Thyroid gland (tissue), 4 donors: ENCODE results near the gene UMODL1. TPM values are rescaled to one million over a fixed set of nuclear protein-coding genes. Genes with fewer than 3 reads are reported as not detected.
"Not testable (repeated sequence)": the region's sequence is repeated elsewhere in the genome, so short reads cannot be mapped to it uniquely, and the experiment has no call there.

ENCODE experiments used
- DNase-seq, 2 donors: peaks; one replicate each; pipeline ENCODE4 v3.0.0-alpha.2; 2019
- H3K27ac ChIP-seq, 3 donors: fragments of 200-600 bp; sonication (generic); 1 replicate in 2 of 3; 2 replicates in 1 of 3; pipeline ENCODE4 v1.5.1; 2016 to 2019; ENCODE audit warnings: mild to moderate bottlenecking in 1 of 3, moderate library complexity in 1 of 3
- H3K27me3 ChIP-seq: fragments of 200-600 bp; sonication (generic); one replicate; pipeline ENCODE4 v1.5.1; 2019
- H3K36me3 ChIP-seq, 2 donors: fragments of 200-600 bp; sonication (generic); one replicate each; pipeline ENCODE4 v1.5.1; 2016 to 2019
- H3K4me1 ChIP-seq, 2 donors: fragments of 200-600 bp; sonication (generic); one replicate each; pipeline ENCODE4 v1.5.1; 2017 to 2019
- H3K4me3 ChIP-seq, 3 donors: fragments of 200-600 bp; sonication (generic); replicated peaks in 1 of 3; 1 replicate in 2 of 3; 2 replicates in 1 of 3; pipeline ENCODE4 v1.5.1; 2016; ENCODE audit warnings: mild to moderate bottlenecking in 1 of 3
- H3K9me3 ChIP-seq: fragments of 200-600 bp; sonication (generic); one replicate; pipeline ENCODE4 v1.5.1; 2017
- CTCF ChIP-seq, 6 experiments: fragments of 200-600 bp in 3 of 6; fragments of 450-650 bp in 3 of 6; sonication (generic) in 3 of 6; IDR thresholded peaks; one replicate each; pipeline ENCODE4 v1.5.1; 2016 to 2019; ENCODE audit warnings: antibody characterized with exemption in 6 of 6, mild to moderate bottlenecking in 2 of 6, inconsistent platforms in 1 of 6, moderate library complexity in 1 of 6
- POLR2A ChIP-seq, 2 donors: fragments of 450-650 bp; IDR thresholded peaks; one replicate each; pipeline ENCODE4 v1.6.1; 2017; ENCODE audit warnings: antibody characterized with exemption in 2 of 2, mild to moderate bottlenecking in 2 of 2, moderate library complexity in 1 of 2
- WGBS, 2 donors: methylation state at CpG; one replicate each; pipeline ENCODE4 v1.1.5; 2017; 5-methylcytosine and 5-hydroxymethylcytosine counted together
- intact Hi-C: fragments of 100-400 bp; cut with DNase I; formaldehyde crosslinking; loops from one replicate; pipeline ENCODE4 v1.15.1; 2023
- total RNA-seq, 4 donors: library from RNA; depleted of rRNA; stranded (reverse); fragments of >200 nt; gene quantifications; one replicate each; pipeline ENCODE4 v1.2.3, GENCODE V29; 2016

UMODL1 gene
- total RNA-seq, 4 donors from 2014 or later, result not detected

GRCh38 chr21:42115136-42115683 is 44.1 kb downstream of the UMODL1 start:
- no peak for DNase-seq
- Histone ChIP-seq H3K4me1 (peaks cover 0 to 4% of the 10 kb centered on the region in 2 donors), H3K27me3 (no peaks in the 10 kb centered on the region), H3K4me3 (no peak overlapping the region), H3K27ac (no peak overlapping the region), H3K9me3 (no peaks in the 10 kb centered on the region), H3K36me3 (no peaks in the 10 kb centered on the region)
- 84 to 92% methylated on average over 4 to 8 of the region's 8 CpGs for whole genome bisulfite sequencing, 2 donors
- no peak for TF ChIP-seq CTCF (IDR thresholded peaks at IDR 0.05)
- no peak for TF ChIP-seq POLR2A (IDR thresholded peaks at IDR 0.05)
- intact Hi-C loops, result loop anchor here (5.0 kb wide), 1 partner anchor 298 kb away; no protein-coding TSS in a partner anchor

GRCh38 chr21:42116551-42116950 is 45.4 kb downstream of the UMODL1 start:
- H3K27me3 ChIP-seq, H3K4me3 ChIP-seq, H3K27ac ChIP-seq, H3K36me3 ChIP-seq, DNase-seq, H3K9me3 ChIP-seq, H3K4me1 ChIP-seq: not testable (repeated sequence)
- 78 to 79% methylated on average over 6 of the region's 6 CpGs for WGBS, 2 donors
- intact Hi-C loops, result loop anchor here (5.0 kb wide), 1 partner anchor 299 kb away; no protein-coding TSS in a partner anchor

GRCh38 chr21:42117229-42117966 is 46.3 kb downstream of the UMODL1 start:
- no peak for TF ChIP-seq POLR2A (IDR thresholded peaks at IDR 0.05)
- TF ChIP-seq CTCF (IDR thresholded peaks at IDR 0.05), result peak; percentile 83 to 95 (median 88)
- intact Hi-C loops, result loop anchor here (5.0 kb wide), 1 partner anchor 300 kb away; no protein-coding TSS in a partner anchor
- peaks cover 0 to 4% of the 10 kb centered on the region in 2 donors for H3K4me1 ChIP-seq
- no peak overlapping the region for H3K27ac ChIP-seq
- H3K27me3 ChIP-seq, result no peaks in the 10 kb centered on the region
- peak; percentile 71 to 79 for DNase-seq
- no peaks in the 10 kb centered on the region for H3K36me3 ChIP-seq
- H3K9me3 ChIP-seq, result no peaks in the 10 kb centered on the region
- H3K4me3 ChIP-seq, result no peak overlapping the region
- WGBS, 2 donors, result 32% methylated on average over 15 of the region's 15 CpGs

GRCh38 chr21:42117967-42118780 is 47.1 kb downstream of the UMODL1 start:
- Histone ChIP-seq H3K4me3 (no peak overlapping the region), H3K27ac (no peak overlapping the region), H3K9me3 (no peaks in the 10 kb centered on the region), H3K27me3 (no peaks in the 10 kb centered on the region), H3K4me1 (peaks cover 0 to 4% of the 10 kb centered on the region in 2 donors), H3K36me3 (no peaks in the 10 kb centered on the region)
- 71 to 73% methylated on average over 12 of the region's 12 CpGs for WGBS, 2 donors
- intact Hi-C loops, result loop anchor here (5.0 kb wide), 1 partner anchor 301 kb away; no protein-coding TSS in a partner anchor
- TF ChIP-seq POLR2A (IDR thresholded peaks at IDR 0.05), result no peak
- TF ChIP-seq CTCF (IDR thresholded peaks at IDR 0.05), result no peak
- DNase-seq, result no peak

GRCh38 chr21:42118901-42119300 is 47.8 kb downstream of the UMODL1 start:
- no peaks in the 10 kb centered on the region for H3K27me3 ChIP-seq
- intact Hi-C loops, result loop anchor here (5.0 kb wide), 1 partner anchor 302 kb away; no protein-coding TSS in a partner anchor
- H3K27ac ChIP-seq, result no peak overlapping the region
- DNase-seq, result no peak
- TF ChIP-seq CTCF (IDR thresholded peaks at IDR 0.05), result no peak
- no peak for TF ChIP-seq POLR2A (IDR thresholded peaks at IDR 0.05)
- H3K4me3 ChIP-seq, result no peak overlapping the region
- WGBS, 2 donors, result 71 to 73% methylated on average over 6 to 11 of the region's 15 CpGs
- H3K9me3 ChIP-seq, result no peaks in the 10 kb centered on the region
- no peaks in the 10 kb centered on the region for H3K36me3 ChIP-seq
- H3K4me1 ChIP-seq, result peaks cover 0 to 4% of the 10 kb centered on the region in 2 donors
